ENCODE measurements around the gene TXNDC8.
"Not testable (repeated sequence)": the region's sequence is repeated elsewhere in the genome, so short reads cannot be mapped to it uniquely, and the experiment has no call there.

The TXNDC8 gene

DNA sequence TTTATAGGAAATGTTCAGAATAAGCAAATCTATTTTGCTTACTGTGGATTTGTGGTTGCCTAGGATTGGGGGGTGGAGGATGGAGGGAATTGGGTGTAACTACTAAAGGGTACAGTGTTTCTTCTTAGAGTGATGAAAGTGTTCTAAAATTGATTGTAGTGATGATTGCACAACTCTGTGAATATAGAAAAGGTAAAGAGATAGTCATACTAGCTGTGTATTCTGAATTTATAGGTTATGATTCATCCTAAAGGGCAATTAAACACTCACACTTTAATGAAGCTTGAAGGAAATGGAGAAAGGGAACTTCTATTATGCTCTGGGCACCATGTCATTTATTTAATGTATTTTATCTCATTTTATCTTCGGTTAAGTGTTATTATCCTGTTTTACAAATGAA lies 9.9 kb downstream of the TXNDC8 start:
- DNase-seq (ENCODE audit: low read depth in 2 of 2) = no peak

DNA sequence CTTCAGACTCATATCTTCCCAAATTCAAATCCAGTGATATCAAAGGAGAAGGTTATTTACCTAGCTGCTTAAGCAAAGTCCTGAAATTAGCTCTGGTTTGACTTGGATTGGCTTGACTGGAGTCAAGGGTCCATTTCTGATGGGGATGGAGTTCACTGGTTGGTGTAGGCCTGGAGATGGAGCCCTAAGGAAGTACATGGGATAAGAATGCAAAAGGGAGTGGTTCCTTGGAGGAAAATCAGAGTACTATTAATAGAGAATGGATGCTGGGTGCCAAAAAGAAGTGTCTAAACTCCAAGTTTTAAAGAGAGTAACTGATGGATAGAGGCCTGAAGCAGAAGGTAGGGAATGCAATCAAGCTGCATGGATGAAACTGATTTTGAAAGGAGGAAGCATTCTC lies 13.8 kb downstream of the TXNDC8 start:
- DNase-seq (ENCODE audit: low read depth in 2 of 2) = no peak

DNA sequence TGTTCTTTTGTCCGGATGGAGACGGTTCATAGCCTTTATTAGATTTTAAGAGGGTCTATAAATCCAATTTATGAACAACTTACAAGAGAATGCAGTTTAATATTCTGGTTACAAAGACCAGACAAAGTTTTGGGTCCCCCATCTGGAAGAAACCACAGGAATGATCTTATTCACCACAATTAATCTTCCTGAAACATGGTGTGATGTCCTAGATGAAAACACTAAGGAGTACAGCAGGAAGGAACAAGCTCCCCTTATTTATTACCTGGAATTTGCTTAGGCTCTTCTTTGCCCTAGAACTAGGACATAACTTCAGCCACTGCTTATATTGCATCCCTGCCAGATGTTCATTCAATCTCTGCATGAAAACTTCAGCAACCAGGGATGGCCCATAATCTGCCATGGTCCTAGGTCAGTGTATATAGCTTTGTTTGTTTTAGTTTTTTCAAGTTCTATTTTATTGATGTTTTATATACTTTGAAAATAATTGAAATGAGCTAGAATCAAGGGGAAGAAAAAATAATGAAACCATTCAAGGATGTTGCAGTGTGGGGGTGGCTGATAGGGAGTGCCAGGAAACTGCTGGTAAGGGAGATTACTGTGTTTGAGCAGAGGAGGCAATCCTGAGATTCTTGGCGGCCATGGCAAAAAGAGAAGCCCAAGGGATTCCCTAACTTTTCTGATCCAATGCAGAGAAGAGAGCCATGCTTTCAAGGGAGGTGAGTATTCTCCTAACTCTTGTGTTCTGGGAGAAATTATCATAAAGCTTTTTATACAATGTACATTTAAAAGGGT lies 16.8 kb downstream of the TXNDC8 start:
- DNase-seq (ENCODE audit: low read depth in 2 of 2) = no peak

DNA sequence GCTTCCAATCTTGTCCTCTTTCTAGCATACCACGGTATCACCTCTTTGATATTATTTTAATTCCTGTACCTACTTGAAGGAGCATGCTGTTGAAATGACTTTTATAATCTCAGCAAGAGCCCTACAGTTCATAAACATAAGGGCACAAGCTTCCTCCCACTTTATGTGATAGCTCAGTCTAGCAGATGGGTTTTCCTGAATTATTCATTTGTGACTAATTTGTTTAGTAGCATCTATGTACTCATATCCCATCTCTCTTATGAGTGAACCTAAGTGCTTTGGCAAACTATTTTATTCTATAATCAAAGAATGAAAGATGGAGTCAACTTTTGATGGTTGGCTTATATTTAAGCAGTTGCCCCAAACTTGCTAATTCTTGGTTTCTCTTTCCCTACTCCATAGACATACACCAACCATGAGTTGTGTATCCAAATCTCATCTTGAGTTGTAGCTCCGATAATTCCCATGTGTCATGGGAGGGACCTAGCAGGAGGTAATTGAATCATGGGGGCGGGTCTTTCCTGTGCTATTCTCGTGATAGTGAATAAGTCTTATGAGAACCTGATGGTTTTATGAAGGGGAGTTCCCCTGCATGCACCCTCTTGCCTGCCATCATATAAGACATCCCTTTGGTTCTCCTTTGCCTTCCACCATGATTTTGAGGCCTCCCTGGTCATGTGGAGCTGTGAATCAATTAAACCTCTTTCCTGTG lies 17.7 kb downstream of the TXNDC8 start:
- DNase-seq (ENCODE audit: low read depth in 2 of 2) = no peak

DNA sequence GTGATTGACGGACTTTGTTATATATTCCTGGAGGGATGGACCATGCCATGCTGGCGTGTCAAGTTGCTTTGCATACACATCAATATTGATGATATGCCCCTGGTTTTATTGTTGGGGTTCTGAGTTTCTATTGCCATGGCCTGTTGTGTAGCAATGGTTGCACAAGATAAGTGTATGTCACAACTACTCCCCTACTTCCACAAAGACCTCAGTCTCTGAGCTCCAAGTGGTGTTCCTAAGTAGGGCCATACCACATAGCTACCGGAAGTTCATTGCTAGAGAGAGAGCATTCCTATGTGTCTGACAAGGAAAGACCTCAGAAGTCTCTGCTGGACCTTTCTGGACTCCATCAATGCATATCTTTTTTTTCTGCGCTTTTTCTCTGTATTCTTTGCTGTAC lies 19.8 kb downstream of the TXNDC8 start:
- no peak for DNase-seq (ENCODE audit: low read depth in 2 of 2)

DNA sequence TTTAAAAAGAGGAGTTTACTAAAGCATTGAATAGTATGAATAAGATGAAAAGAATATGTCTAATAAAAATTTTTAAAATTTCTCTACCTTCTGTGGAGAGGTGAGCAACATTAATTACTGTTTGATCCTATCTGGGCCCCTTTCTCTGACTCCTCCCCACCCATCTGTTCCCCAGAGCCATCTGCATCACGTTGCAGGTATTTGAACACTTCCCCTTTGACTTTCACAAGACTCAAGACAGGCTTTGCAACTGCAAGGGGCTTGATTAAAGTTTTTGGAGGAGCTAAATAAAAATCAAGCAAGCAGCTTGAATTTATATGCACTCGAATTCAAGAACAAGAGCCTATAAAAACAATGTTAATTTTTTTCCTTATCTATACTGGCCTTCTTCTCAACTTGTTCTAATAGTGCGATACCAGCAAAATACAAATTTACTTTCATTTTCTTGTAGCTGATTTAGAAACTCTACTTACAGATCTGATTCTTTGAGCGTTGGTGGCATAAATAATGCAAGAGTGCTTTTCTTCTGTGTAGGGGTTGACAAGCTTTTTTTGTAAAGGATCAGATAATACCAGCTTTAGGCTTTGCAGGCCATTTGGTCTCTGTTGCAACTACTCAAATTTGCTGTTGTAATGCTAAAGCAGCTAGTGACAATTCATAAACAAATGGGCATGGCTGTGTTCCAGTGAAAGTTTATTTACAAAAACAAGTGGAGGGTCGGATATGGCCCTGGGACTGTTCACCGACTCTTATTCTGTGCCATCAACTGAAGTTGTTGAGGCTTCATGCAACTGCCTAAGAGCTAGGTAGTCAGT lies 21.2 kb downstream of the TXNDC8 start:
- no peak for DNase-seq (ENCODE audit: low read depth in 2 of 2)

DNA sequence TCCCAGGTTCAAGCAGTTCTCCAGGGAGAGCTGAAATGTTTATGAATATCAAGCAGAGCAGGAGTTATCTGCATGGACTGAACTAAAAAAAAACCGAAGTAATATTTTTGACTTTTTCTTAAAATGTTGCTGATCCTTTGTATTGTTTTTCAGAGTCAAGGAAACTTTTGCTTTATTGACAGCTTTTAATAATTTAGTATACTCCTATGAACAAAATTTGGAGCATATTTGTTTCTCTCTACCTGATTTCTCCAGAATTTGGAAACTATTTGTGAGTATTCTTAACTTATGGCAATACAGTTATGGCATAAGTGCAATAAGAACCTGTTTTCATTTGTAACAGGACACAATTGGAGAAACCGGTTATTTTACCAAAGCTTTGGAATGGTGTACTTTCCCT lies 25.7 kb downstream of the TXNDC8 start:
- not testable (repeated sequence) for DNase-seq (ENCODE audit: low read depth in 2 of 2)

DNA sequence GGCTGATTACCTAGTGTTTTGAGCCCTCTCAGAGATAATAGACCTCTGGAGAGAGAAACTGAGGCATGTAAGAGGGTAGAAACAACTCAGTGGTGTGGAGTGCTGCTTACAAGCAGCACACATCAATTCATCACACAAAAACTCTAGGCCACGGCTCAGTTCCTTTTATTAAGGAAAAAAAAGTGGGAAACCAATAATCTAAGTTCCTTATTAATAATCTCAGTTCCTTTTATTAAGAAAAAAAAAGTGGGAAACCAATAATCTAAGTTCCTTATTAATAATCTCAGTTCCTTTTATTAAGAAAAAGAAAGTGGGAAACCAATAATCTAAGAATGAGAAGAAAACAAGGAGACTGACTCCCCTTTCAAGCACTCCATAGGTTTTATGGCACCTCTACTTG lies 28.0 kb downstream of the TXNDC8 start:
- DNase-seq (ENCODE audit: low read depth in 2 of 2) = no peak

DNA sequence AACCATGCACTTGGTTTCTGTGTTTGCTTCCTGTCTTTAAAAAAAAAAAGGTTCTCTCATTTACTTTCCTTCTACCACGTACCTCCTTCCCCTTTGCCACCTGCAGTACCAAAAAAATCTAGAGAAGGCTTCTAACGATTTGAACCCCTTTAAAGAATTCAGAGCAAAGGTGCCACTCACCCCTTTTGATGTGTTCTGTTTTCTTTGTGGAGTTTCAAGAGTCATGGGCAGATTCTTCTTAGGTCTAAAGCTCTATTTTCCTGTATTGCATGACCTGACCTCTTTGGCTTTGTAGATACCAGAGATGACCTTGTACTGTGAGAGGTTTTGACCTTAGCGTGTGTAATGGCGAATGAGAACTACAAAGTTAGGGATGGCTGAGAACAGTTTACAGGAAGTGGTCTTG lies 29.0 kb downstream of the TXNDC8 start:
- no peak for DNase-seq (ENCODE audit: low read depth in 2 of 2)

DNA sequence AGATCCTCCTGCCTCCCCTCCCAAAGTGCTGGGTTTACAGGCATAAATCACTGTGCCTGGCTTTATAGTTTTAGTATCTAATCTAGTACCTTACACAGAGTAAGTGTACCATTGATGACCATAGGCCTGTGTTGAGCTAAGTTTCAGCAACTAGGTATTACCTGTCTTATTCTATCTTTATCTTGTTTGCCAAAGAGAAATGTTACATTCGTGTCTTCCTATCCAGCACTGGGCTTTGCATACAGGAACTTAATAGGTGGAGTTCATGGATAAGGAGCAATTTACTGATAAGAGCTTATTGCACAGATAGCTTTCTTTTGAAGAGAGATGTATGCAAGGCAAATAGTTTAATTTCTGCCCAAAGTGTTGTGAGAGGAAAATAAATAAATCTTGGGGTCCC lies 30.5 kb downstream of the TXNDC8 start:
- DNase-seq (ENCODE audit: low read depth in 2 of 2) = no peak

DNA sequence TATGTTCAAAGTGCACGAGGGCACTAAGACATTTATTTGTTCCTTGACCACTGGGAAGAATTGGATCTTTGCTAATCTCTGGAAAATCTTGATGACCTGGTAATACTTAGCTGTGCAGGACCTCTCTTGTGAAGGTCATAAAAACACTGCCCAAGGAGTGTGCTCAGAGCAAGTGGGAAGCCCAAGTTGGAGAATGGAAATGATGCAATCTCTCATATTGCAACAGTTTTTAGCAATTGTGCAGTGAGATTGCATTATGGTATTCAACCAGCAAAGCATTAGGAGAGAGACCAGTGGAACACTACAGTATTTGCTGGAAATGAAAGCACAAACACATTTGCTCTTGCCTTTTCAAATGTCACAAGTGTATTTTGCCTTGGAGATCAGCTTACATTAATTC lies 34.5 kb downstream of the TXNDC8 start:
- no peak for DNase-seq (ENCODE audit: low read depth in 2 of 2)

DNA sequence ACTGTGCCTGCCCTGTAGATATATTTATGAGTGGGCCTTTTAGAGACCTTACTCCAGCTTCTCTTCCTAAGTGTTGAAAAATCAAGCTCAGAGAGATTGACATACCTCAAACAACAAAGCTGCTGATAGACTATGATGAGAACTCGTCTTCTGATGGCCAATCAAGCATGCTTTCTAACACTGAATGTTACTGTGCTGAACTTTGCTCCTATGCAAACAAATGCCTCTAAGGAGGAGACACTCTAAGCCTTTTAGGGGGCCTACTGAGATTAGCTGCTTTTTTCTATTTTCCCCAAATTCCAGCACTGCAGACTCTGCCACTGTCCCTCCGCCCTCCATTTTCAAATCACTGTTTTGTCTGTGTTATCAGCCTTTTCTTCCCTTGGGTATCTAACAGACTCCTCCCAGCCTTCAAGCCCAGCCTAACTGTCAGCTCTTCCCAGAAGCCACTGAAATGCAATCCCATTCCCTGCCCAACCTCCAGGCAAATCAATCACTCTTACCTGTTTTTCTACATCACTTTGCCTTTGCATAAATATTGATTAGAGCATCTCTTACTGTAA lies 39.5 kb downstream of the TXNDC8 start:
- no peak for DNase-seq (ENCODE audit: low read depth in 2 of 2)

DNA sequence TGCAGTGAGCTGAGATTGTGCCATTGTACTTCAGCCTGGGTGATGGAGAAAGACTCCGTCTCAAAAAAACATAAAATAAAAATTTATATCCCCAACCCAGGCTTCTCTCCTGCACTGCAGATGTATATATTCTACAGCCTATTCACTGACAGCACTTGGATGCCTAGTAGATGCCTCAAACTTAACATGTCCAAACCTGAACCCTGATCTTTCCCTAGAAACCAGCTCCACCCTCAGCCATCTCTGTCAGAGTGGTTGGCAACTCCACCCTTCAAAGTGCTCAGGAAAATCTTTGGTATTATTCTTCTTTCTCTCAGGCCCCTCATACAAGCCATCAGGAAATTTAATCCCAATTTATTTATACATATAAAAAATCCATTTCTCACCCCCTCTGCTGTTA lies 44.4 kb downstream of the TXNDC8 start:
- DNase-seq (ENCODE audit: low read depth in 2 of 2) = no peak

DNA sequence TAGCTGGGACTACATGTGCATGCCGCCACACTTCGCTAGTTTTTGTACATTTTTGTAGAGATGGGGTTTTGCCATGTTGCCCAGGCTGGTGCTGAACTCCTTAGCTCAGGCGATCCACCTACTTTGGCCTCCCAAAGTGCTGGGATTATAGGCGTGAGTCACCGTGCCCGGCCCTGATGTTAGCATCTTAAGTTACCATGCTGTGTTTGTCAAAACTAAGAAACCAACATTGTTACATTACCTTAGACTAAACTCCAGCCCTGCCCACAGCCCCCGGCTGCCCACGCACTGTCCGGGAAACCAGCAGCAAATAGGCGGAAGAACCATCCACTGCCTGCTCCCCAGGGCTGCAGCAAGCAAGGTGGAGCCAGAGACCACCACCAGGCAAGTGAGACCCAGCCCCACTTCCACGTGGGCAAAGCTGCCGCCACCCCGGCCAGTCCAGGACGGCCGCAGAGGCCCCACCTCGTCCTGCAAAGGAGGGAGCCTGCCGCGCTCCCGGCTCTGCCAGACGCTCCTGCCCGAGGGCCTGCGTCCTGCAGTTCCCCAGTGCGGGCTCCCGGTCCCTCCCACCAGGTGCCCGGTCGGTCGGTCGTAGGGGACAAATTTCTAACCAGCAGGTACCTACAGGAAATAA lies 45.6 kb downstream of the TXNDC8 start:
- DNase-seq (ENCODE audit: low read depth in 2 of 2) = no peak

DNA sequence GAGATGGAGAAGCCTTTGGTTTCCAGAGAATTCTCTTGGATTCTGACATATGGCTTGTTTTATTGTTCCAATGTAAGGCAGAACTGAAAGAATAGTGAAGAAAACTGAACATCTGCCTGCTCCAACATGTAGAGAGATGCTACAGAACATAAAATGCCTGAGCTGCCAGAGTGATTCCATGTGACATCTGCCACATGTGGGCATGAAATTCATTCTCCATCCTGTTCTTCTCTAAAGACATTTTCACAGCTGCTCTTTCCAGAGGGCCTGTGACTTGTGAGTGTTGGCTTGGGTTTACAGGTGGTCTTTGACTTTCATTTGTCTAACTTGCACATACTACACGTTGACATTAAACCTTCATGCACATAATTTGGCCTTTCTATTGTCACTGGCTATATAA lies 47.7 kb downstream of the TXNDC8 start:
- no peak for DNase-seq (ENCODE audit: low read depth in 2 of 2)

DNA sequence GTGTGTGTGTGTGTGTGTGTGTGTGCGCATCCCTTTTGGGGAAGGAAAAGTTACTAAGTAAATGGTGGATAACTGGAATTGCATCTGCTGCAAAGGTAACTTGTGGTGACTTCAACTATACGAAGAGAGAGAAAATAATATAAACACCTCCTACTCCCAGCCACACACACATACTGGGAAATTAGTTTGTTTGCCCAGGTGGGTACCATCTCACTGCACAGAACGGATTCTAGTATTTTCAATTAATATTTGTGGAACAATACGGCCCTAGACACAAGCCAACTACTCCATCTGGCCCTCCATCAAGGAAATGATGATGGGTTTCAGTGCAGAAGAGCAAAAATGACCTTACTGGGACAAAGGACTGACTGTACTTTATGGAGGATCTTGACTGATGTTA lies 49.2 kb downstream of the TXNDC8 start:
- no peak for DNase-seq (ENCODE audit: low read depth in 2 of 2)

DNA sequence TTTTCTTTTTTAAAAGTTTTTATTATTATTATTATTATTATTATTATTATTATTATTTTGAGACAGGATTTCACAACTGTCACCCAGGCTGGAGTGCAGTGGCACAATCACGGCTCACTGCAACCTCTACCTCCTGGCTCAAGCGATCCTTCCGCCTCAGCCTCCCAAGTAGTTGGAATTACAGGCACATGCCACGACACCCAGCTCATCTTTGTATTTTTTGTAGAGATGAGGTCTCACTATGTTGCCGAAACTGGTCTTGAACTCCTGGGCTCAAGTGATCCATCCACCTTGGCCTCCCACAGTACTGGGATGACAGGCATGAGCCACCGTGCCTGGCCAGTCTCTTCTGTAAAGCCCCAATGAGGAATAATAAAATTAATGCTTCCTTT lies 50.4 kb downstream of the TXNDC8 start:
- no peak for DNase-seq (ENCODE audit: low read depth in 2 of 2)

DNA sequence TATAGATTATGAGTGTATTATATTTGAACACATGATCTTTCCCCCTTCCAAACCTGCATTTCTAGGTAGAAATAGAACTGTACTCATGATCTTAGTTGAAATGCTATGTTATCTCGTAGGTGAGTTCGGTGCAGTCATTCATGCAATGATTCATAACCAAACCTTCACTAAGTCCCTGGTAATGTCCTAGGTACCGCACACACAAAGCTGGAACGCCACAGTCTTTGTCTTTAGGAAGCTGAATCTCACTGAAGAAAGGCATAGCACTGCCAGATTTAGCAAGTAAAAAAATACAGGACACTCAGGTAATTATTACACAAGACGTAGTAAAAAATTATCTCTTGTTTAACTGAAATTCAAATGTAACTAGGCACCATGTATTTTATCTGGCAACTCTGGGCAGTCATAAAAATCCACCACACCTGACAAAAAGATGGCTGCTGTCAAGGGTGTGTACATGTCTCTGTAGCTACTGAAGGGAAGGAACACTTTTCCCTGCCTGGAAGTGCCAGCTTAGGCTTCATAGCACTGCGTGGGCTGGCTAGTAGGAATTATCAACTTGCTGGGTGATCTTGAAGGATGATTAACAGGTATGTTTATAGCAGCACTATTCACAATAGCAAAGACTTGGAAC lies 53.3 kb downstream of the TXNDC8 start:
- no peak for DNase-seq (ENCODE audit: low read depth in 2 of 2)

DNA sequence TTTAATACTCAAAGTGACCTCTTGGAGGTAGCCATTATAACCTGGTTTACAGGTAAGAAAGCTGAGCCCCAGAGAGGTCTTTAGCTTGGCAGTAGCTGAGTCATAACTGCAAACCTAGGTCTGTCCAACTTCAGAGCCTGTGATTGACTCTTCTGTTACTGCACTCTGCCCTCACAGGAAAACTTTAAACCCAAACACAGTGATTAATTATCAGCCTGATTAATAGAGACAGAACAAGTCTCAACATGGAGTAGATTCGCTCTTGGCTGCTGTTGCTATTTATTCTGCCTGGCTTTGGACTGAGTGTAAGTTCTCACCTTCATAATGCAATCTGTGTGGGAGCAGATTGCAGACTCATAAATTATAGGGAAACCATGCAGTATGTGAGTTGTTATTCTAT lies 53.9 kb downstream of the TXNDC8 start:
- no peak for DNase-seq (ENCODE audit: low read depth in 2 of 2)

DNA sequence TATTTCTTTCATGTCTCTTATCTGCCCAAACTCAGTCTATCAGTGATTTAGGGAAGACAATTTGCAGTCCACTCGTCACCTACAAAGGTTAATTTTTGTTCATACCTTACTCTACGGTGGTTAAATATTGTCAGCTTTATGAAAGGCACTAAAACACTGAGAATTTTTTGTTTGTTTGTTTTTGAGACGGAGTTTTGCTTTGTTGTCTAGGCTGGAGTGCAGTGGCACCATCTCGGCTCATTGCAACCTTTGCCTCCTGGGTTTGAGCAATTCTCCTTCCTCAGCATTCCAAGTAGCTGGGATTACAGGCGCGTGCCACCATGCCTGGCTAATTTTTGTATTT lies 55.0 kb downstream of the TXNDC8 start:
- DNase-seq (ENCODE audit: low read depth in 2 of 2) = no peak

DNA sequence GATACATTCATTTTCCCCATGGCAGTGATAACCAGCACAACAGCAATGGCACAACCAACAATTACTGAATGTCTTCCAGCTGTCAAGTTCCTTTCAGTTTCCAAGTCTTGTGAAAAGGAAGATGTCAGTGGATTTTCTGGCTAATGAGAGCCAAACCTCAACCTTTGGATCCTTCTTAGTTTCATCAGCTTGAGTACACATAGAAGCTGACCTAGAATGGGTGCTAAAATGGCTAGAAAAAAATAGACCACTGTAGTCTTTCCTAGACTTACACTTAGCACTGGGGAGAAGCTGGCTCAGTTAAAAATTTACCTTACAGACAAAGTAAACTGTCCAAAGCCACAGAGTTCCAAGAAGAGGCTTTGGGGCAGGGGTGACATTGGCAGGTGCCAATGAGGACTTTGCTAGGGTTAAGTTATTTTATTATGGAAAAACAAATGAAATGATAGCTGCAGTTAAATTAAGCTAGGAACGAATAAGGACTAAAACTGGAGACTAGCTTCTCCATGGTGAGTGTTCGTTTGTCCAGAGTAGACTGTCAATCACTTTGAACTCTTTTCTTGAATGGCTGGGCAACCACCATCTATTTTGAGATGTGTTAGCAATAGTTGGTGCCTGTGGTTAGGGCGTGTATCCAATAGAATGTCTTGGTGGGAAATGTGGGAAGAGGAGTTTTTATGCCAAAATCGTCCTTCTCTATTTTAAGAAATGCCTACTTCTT lies 55.5 kb downstream of the TXNDC8 start:
- DNase-seq (ENCODE audit: low read depth in 2 of 2) = no peak
